Endothelial cell of umbilical vein (primary cell): Measurements from ENCODE around the gene RNLS. TPM values are rescaled to one million over a fixed set of nuclear protein-coding genes. Genes with fewer than 3 reads are reported as not detected.

Experiments
- BruUV-seq: library from RNA; stranded (reverse); fragments of 400-500 nt; replicated peaks from 2 replicates; lab custom pipeline; 2021; lab: Mats Ljungman, UMichigan
- CTCF ChIA-PET: fragments of 300-600, 350-600 bp; sonication (Branson Sonifier 250); formaldehyde crosslinking; loops from one replicate; lab custom pipeline; 2021; ENCODE audit warnings: antibody characterized with exemption, inconsistent platforms; lab: Charles Lee
- POLR2A ChIA-PET: fragments of 300-600, 350-600 bp; sonication (Branson Sonifier 250); formaldehyde crosslinking; loops from one replicate; lab custom pipeline; 2021; ENCODE audit warnings: antibody characterized with exemption, inconsistent platforms; lab: Charles Lee
- DNase-seq: peaks from one replicate; pipeline ENCODE4 v3.0.0-alpha.2; 2011; ENCODE audit warnings: low read depth, low spot score
- FAIRE-seq: peaks from 2 replicates; lab custom pipeline; 2011; peaks lifted over from hg19 to GRCh38; lab: Jason Lieb, UNC
- H2AFZ ChIP-seq: 2 replicates; pipeline ENCODE4 v1.6.0; 2012; ENCODE audit warnings: low read depth, low read length, control low read depth, inconsistent platforms
- H3K27ac ChIP-seq: 2 replicates; pipeline ENCODE4 v1.5.1; 2011; ENCODE audit warnings: low read depth, mild to moderate bottlenecking, control low read depth, low read length, moderate library complexity; ENCODE audit not compliant: insufficient read depth
- H3K27me3 ChIP-seq, 2 experiments: 2 replicates each; pipeline versions ENCODE4 v1.6.0 to v1.6.1; 2011; ENCODE audit warnings: low read length in 2 of 2, mixed read lengths in 1 of 2; ENCODE audit not compliant: control insufficient read depth in 2 of 2, insufficient read depth in 2 of 2
- H3K36me3 ChIP-seq, 2 experiments: 2 replicates in 1 of 2; 3 replicates in 1 of 2; pipeline ENCODE4 v1.5.1; 2011; ENCODE audit warnings: low read length in 2 of 2, mild to moderate bottlenecking in 1 of 2, moderate library complexity in 1 of 2; ENCODE audit not compliant: control insufficient read depth in 2 of 2, insufficient read depth in 2 of 2; ENCODE audit errors: extremely low read depth in 1 of 2
- H3K4me1 ChIP-seq: 3 replicates; pipeline ENCODE4 v1.5.1; 2011; ENCODE audit warnings: mild to moderate bottlenecking, low read length; ENCODE audit not compliant: control insufficient read depth, insufficient read depth; ENCODE audit errors: extremely low read depth
- H3K4me2 ChIP-seq: 2 replicates; pipeline ENCODE4 v1.6.1; 2011; ENCODE audit warnings: low read length, control low read depth, mixed read lengths; ENCODE audit not compliant: insufficient read depth
- H3K4me3 ChIP-seq, 3 experiments: fragments of 200-600 bp in 1 of 3; sonication (generic), shearing (Covaris generic) in 1 of 3; replicated peaks in 1 of 3; 2 replicates each; pipeline ENCODE4 v1.5.1; 2011 to 2016; ENCODE audit warnings: control low read depth in 3 of 3, low read length in 3 of 3, mild to moderate bottlenecking in 2 of 3, inconsistent platforms in 1 of 3, low read depth in 1 of 3, moderate library complexity in 1 of 3; ENCODE audit not compliant: insufficient read depth in 1 of 3
- H3K79me2 ChIP-seq: 2 replicates; pipeline ENCODE4 v1.6.0; 2012; ENCODE audit warnings: low read length, inconsistent platforms; ENCODE audit not compliant: control insufficient read depth, insufficient read depth
- H3K9ac ChIP-seq: replicated peaks from 2 replicates; pipeline ENCODE3; 2011; ENCODE audit warnings: low read length, control low read depth; ENCODE audit not compliant: insufficient read depth; ENCODE audit errors: extremely low read depth
- H3K9me1 ChIP-seq: replicated peaks from 3 replicates; pipeline ENCODE4 v1.6.0; 2011; ENCODE audit warnings: mild to moderate bottlenecking, low read length; ENCODE audit not compliant: control insufficient read depth, insufficient read depth; ENCODE audit errors: extremely low read depth
- H3K9me3 ChIP-seq: replicated peaks from 2 replicates; pipeline ENCODE4 v1.5.1; 2012; ENCODE audit warnings: low read length, inconsistent platforms; ENCODE audit not compliant: control insufficient read depth, insufficient read depth
- H4K20me1 ChIP-seq: replicated peaks from 2 replicates; pipeline ENCODE3; 2011; ENCODE audit warnings: mild to moderate bottlenecking, low read length; ENCODE audit not compliant: control insufficient read depth, insufficient read depth; ENCODE audit errors: extremely low read depth
- EZH2 ChIP-seq: IDR thresholded peaks from 2 replicates; pipeline ENCODE4 v1.6.1; 2012; ENCODE audit warnings: borderline replicate concordance, low read depth, mild to moderate bottlenecking, moderate library complexity, low read length, inconsistent platforms; ENCODE audit not compliant: severe bottlenecking
- FOS ChIP-seq: IDR thresholded peaks from 2 replicates; pipeline ENCODE4 v1.6.1; 2011; ENCODE audit warnings: mild to moderate bottlenecking, low read length, moderate library complexity, borderline replicate concordance; ENCODE audit not compliant: insufficient read depth
- GATA2 ChIP-seq: IDR thresholded peaks from 2 replicates; pipeline ENCODE4 v1.7.0; 2011; ENCODE audit warnings: low read depth, mild to moderate bottlenecking, moderate library complexity, mixed read lengths, low read length; ENCODE audit not compliant: insufficient read length, insufficient read depth
- JUN ChIP-seq: IDR thresholded peaks from 2 replicates; pipeline ENCODE4 v1.6.1; 2011; ENCODE audit warnings: borderline replicate concordance, low read depth; ENCODE audit not compliant: insufficient read length, insufficient read depth
- MYC ChIP-seq: IDR thresholded peaks from one replicate; pipeline ENCODE4 v1.6.1; 2011; ENCODE audit warnings: mild to moderate bottlenecking, low read depth, low read length
- POLR2A ChIP-seq: IDR thresholded peaks from 2 replicates; pipeline ENCODE4 v1.6.1; 2012; ENCODE audit warnings: low read depth, mild to moderate bottlenecking, control low read depth, low read length
- POLR2AphosphoS5 ChIP-seq: IDR thresholded peaks from 2 replicates; pipeline ENCODE4 v1.6.1; 2012; ENCODE audit warnings: low read depth, mild to moderate bottlenecking, control low read depth, low read length, moderate library complexity; ENCODE audit not compliant: insufficient read depth
- dilution Hi-C: fragments of 300-500 bp; cut with MboI; formaldehyde crosslinking; loops from one replicate; pipeline ENCODE4 v1.15.0; 2019; ENCODE audit warnings: low sequenced_read_pairs; ENCODE audit not compliant: extremely low pct_ligation_motif_present
- intact Hi-C: fragments of 100-400 bp; cut with micrococcal nuclease; formaldehyde crosslinking; loops from one replicate; pipeline ENCODE4 v1.10.0; 2022
- polyA plus RNA-seq, 4 experiments: library from polyadenylated mRNA; depleted of rRNA in 3 of 4; stranded (reverse) in 3 of 4; unstranded in 1 of 4; fragments of >200 nt; gene quantifications; 2 replicates each; pipeline versions ENCODE4 v1.2.1 to v1.2.3, GENCODE V29; 2011 to 2012; ENCODE audit warnings: missing spikeins in 1 of 4
- total RNA-seq: library from RNA; stranded (reverse); gene quantifications from 2 replicates; pipeline ENCODE4 v1.2.3, GENCODE V29; 2021
- TF ChIP-seq, protein P1 (sequence below), 2 donors: IDR thresholded peaks; 1 replicate in 1 of 2; 2 replicates in 1 of 2; pipeline ENCODE4 v1.5.1; 2011; ENCODE audit warnings: low read length in 2 of 2, mild to moderate bottlenecking in 2 of 2, moderate library complexity in 2 of 2, control low read depth in 1 of 2, inconsistent platforms in 1 of 2, low read depth in 1 of 2; ENCODE audit not compliant: insufficient read depth in 1 of 2; ENCODE audit errors: extremely low read depth in 1 of 2
- TF ChIP-seq, protein P2 (sequence below): IDR thresholded peaks from 2 replicates; pipeline ENCODE4 v1.6.1; 2011; ENCODE audit not compliant: insufficient read depth, insufficient read length

Gene RNLS
- total and polyA plus RNA-seq, 2 donors (not counting 3 experiments of a cell fraction or from before 2014, with no cell fraction given), result 2.5 to 4.6 TPM

DNA sequence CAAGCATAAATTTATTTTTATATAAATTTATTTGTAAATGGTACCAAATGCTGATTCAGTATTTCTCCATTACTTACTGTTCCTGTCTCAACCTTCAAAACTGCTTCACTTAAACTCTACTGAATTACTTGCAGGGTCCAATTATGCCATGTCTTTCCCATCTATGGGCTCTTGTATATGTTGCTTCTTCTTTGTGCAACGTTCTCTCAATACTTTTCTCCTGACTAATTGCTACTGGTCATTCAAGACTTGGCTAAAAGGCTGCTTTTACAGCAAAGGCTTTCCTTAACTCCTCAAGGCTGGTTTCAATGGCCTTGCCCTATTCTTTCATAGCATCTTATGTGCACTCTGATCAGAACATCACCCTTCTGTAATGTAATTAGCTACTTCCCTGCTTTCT, 67.9 kb downstream of the RNLS start:
- CTCF ChIA-PET, result no interaction called here
- no peak overlapping the region for H3K27ac ChIP-seq
- FAIRE-seq, result no peak

More for the DNA sequence above, 67.9 kb downstream of the RNLS start:
- no peaks in the 10 kb centered on the region for H3K27me3 ChIP-seq
- no peaks in the 10 kb centered on the region for H3K4me1 ChIP-seq
- intact Hi-C loops (no loop called here), dilution Hi-C loops (no loop called here)
- no peak overlapping the region for H3K4me2 ChIP-seq
- H2AFZ ChIP-seq, result no peak overlapping the region
- TF ChIP-seq MYC, result no peak
- TF ChIP-seq EZH2, result no peak
- no peak for TF ChIP-seq JUN
- TF ChIP-seq, protein P1, sequence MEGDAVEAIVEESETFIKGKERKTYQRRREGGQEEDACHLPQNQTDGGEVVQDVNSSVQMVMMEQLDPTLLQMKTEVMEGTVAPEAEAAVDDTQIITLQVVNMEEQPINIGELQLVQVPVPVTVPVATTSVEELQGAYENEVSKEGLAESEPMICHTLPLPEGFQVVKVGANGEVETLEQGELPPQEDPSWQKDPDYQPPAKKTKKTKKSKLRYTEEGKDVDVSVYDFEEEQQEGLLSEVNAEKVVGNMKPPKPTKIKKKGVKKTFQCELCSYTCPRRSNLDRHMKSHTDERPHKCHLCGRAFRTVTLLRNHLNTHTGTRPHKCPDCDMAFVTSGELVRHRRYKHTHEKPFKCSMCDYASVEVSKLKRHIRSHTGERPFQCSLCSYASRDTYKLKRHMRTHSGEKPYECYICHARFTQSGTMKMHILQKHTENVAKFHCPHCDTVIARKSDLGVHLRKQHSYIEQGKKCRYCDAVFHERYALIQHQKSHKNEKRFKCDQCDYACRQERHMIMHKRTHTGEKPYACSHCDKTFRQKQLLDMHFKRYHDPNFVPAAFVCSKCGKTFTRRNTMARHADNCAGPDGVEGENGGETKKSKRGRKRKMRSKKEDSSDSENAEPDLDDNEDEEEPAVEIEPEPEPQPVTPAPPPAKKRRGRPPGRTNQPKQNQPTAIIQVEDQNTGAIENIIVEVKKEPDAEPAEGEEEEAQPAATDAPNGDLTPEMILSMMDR (IDR thresholded peaks at IDR 0.05; ENCODE audit: extremely low read depth in 1 of 2, insufficient read depth in 1 of 2, low read depth in 1 of 2, low read length in 2 of 2), result no peak
- TF ChIP-seq POLR2AphosphoS5, result no peak
- no peak for TF ChIP-seq FOS
- TF ChIP-seq, protein P2, sequence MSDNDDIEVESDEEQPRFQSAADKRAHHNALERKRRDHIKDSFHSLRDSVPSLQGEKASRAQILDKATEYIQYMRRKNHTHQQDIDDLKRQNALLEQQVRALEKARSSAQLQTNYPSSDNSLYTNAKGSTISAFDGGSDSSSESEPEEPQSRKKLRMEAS, result no peak
- TF ChIP-seq POLR2A, result no peak
- TF ChIP-seq GATA2, result no peak
- H3K9ac ChIP-seq, result no peak overlapping the region
- H3K36me3 ChIP-seq, result no peaks in the 10 kb centered on the region
- no peak overlapping the region for H3K4me3 ChIP-seq
- no TSS peak for BruUV-seq
- no peaks in the 10 kb centered on the region for H3K9me1 ChIP-seq
- POLR2A ChIA-PET, result no interaction called here
- DNase-seq, result no peak
- H3K9me3 ChIP-seq, result no peaks in the 10 kb centered on the region
- H4K20me1 ChIP-seq, result no peaks in the 10 kb centered on the region
- no peaks in the 10 kb centered on the region for H3K79me2 ChIP-seq
